ENCODE measurements around the gene SLC16A1.

GRCh38 chr1:112887599-112888283, 68.3 kb downstream of the SLC16A1 start:
- TF ChIP-seq TAF1 (IDR thresholded peaks at IDR 0.05; ENCODE audit: low read depth, low read length) (no peak), POLR2AphosphoS5 (IDR thresholded peaks at IDR 0.05; ENCODE audit: low read depth, low read length) (no peak), POLR2A (IDR thresholded peaks at IDR 0.05; ENCODE audit: low read depth, low read length) (no peak), PAX5 (IDR thresholded peaks at IDR 0.05; ENCODE audit: insufficient read depth, low read length, severe bottlenecking) (no peak)

All from GM12891 (cell line).